GDM1 (cell line): ENCODE data around the gene PDE4D.
"Not testable (repeated sequence)": the region's sequence is repeated elsewhere in the genome, so short reads cannot be mapped to it uniquely, and the experiment has no call there.

Experiments used
- DNase-seq: peaks from one replicate; lab custom pipeline; 2025; lab: John Stamatoyannopoulos, UW

Gene PDE4D

GRCh38 chr5:59768152-59769040 is 125.1 kb downstream of the PDE4D start:
- no peak for DNase-seq

- DNase-seq = no peak
Measured at GRCh38 chr5:59767681-59768151, 125.8 kb downstream of the PDE4D start.

- no peak for DNase-seq
Measured at GRCh38 chr5:59767211-59767605, 126.3 kb downstream of the PDE4D start.

- DNase-seq = no peak
Measured at GRCh38 chr5:59766427-59767210, 126.9 kb downstream of the PDE4D start.

GRCh38 chr5:59765446-59765845 is 128.1 kb downstream of the PDE4D start:
- no peak for DNase-seq

GRCh38 chr5:59764361-59764760 is 129.2 kb downstream of the PDE4D start:
- no peak for DNase-seq

GRCh38 chr5:59763541-59763940 is 130.0 kb downstream of the PDE4D start:
- no peak for DNase-seq

- DNase-seq = not testable (repeated sequence)
Measured at GRCh38 chr5:59762232-59762631, 131.3 kb downstream of the PDE4D start.

- DNase-seq = no peak
Measured at GRCh38 chr5:59760785-59761348, 132.7 kb downstream of the PDE4D start.

GRCh38 chr5:59759600-59760351 is 133.8 kb downstream of the PDE4D start:
- no peak for DNase-seq

GRCh38 chr5:59758566-59758965 is 135.0 kb downstream of the PDE4D start:
- DNase-seq = no peak

- DNase-seq = no peak
Measured at GRCh38 chr5:59757442-59757841, 136.1 kb downstream of the PDE4D start.

GRCh38 chr5:59756373-59757035 is 137.0 kb downstream of the PDE4D start:
- DNase-seq = no peak

- DNase-seq = no peak
Measured at GRCh38 chr5:59755476-59755875, 138.1 kb downstream of the PDE4D start.

GRCh38 chr5:59753599-59753998 is 139.9 kb downstream of the PDE4D start:
- DNase-seq = no peak

- no peak for DNase-seq
Measured at GRCh38 chr5:59749782-59750520, 143.6 kb downstream of the PDE4D start.

- DNase-seq = not testable (repeated sequence)
Measured at GRCh38 chr5:59748036-59748663, 145.4 kb downstream of the PDE4D start.

GRCh38 chr5:59746241-59746765 is 147.2 kb downstream of the PDE4D start:
- no peak for DNase-seq

GRCh38 chr5:59745415-59745863 is 148.1 kb downstream of the PDE4D start:
- no peak for DNase-seq

- DNase-seq = no peak
Measured at GRCh38 chr5:59744531-59744992, 149.0 kb downstream of the PDE4D start.
